AG04449 (cell line): Measurements from ENCODE around the gene WNK1.

Source experiments
- CTCF ChIA-PET: fragments of 350-600 bp; formaldehyde crosslinking; extraction: SDS; loops from one replicate; lab custom pipeline; 2021; ENCODE audit warnings: antibody characterized with exemption; lab: Yijun Ruan, JAX
- POLR2A ChIA-PET: fragments of 400-600, 350-600 bp; formaldehyde crosslinking; extraction: SDS; loops from one replicate; lab custom pipeline; 2020; ENCODE audit warnings: antibody characterized with exemption, inconsistent platforms; lab: Yijun Ruan, JAX
- DNase-seq: peaks from one replicate; pipeline ENCODE4 v3.0.0-alpha.2; 2010; ENCODE audit warnings: low read depth, low spot score
- H3K4me3 ChIP-seq: 2 replicates; pipeline ENCODE4 v1.5.1; 2011; ENCODE audit warnings: low read depth, mild to moderate bottlenecking, control low read depth, low read length
- CTCF ChIP-seq: IDR thresholded peaks from one replicate; pipeline ENCODE4 v1.5.1; 2011; ENCODE audit warnings: mild to moderate bottlenecking, moderate library complexity, low read length, control low read depth, inconsistent platforms; ENCODE audit not compliant: insufficient read depth; ENCODE audit errors: missing control alignments

The WNK1 gene

DNA sequence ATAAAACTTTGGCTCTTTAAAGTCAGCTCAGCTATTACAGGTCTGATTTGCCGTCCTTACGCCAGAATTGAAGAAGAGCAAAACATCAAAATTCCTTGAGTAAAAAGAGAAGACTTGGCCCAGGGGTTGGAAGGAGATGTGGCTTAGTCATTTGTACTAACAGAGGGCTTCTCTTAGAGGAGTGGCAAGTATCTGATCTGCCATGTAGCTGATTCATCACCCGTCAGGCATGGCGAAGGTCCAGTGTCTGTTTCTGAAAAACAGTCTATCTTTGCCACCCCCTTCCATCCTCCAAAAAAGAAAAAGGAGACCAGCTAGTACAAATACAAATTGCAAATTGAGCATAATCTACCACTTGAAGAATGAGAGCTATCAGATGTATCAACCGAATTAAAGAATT is 105.2 kb downstream of the WNK1 start:
- TF ChIP-seq CTCF, result no peak
- CTCF ChIA-PET, result interaction anchor here (0.6 to 7.8 kb wide), 8 partner anchors 9 to 287 kb away, joined by 3 to 53 read pairs (median 4); partner anchors contain the start of gene WNK1
- DNase-seq, result peak; percentile 34
- H3K4me3 ChIP-seq, result no peak overlapping the region
- POLR2A ChIA-PET, result no interaction called here

DNA sequence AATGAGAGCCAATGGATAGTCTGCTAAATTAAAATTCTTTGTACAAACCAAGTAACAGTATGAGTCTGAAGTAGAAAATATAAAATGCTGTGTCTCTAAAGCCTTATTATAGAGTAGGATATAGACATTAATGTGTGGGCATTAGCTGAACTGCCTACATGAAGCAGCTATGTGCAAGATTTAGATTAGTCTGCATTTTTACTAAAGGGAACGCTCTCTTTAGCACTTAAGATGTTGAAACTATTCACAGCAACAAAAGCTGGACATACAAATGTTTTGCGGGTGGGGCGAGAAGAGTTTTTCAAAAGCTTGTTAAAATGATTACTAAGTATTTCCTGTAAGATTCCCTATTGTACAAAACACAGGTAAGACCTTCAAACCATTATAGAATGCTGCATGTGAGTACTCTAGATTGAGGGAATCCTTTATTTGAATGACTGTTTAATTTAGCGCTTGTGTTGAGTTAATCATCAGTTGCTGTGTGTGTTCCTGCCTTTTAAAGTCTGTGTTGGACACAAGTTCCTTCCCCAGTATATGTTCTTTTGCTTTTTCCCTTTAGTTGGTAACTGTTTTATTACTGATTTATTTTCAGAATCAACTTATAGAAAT is 110.0 kb downstream of the WNK1 start:
- no peak for DNase-seq
- ChIA-PET CTCF (interaction anchor here (1.0 to 1.5 kb wide), 2 partner anchors 45 to 47 kb away, joined by 4 read pairs; no protein-coding TSS in a partner anchor), POLR2A (no interaction called here)
- TF ChIP-seq CTCF, result no peak
- no peak overlapping the region for H3K4me3 ChIP-seq

DNA sequence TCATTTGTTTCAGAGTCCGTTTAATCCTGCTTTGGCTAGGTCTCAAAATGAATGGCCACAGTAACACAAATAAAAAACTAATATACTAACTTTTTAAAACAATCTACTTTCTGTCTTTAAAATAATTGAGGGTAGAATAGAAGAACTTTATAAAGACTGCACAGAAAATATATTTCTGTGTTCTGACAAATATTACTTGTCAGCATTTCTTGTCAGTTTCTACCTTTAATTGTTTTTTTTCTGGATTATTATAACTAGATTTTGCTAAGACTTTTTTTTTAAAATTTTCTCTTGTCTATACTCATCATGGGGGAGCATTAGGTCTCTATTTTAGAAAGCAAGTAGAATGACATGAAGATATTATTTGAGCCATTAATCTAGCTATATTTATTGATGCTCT is 110.9 kb downstream of the WNK1 start:
- H3K4me3 ChIP-seq, result no peak overlapping the region
- TF ChIP-seq CTCF, result no peak
- no peak for DNase-seq
- POLR2A ChIA-PET, result no interaction called here
- CTCF ChIA-PET, result no interaction called here

GRCh38 chr12:865614-866013 is 113.2 kb downstream of the WNK1 start:
- TF ChIP-seq CTCF, result no peak
- ChIA-PET POLR2A (no interaction called here), CTCF (interaction anchor here (1.4 kb wide), 1 partner anchor 296 kb away, joined by 5 read pairs; no protein-coding TSS in a partner anchor)
- DNase-seq, result no peak
- no peak overlapping the region for H3K4me3 ChIP-seq

GRCh38 chr12:867905-868304 is 115.5 kb downstream of the WNK1 start:
- TF ChIP-seq CTCF, result no peak
- ChIA-PET POLR2A (no interaction called here), CTCF (interaction anchor here (1.1 to 1.5 kb wide), 2 partner anchors 13 to 53 kb away, joined by 3 read pairs; no protein-coding TSS in a partner anchor)
- no peak for DNase-seq
- no peak overlapping the region for H3K4me3 ChIP-seq

DNA sequence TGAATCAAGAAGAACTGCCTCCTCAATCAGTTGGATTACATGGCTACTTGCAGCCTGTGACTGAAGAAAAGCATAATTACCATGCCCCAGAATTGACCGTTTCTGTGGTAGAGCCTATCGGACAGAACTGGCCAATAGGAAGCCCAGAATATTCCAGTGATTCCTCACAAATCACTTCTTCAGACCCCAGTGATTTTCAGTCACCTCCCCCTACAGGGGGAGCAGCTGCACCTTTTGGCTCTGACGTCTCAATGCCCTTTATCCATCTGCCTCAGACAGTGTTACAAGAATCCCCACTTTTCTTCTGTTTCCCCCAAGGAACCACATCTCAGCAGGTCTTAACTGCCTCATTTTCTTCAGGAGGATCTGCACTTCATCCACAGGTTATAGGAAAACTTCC is 116.3 kb downstream of the WNK1 start:
- no peak for DNase-seq
- peak; percentile 3 for TF ChIP-seq CTCF
- ChIA-PET POLR2A (no interaction called here), CTCF (interaction anchor here (0.9 kb wide), 1 partner anchor 16 kb away, joined by 3 read pairs; no protein-coding TSS in a partner anchor)
- H3K4me3 ChIP-seq, result no peak overlapping the region
